ENCODE data around the gene MS4A18.

MS4A18 gene

DNA sequence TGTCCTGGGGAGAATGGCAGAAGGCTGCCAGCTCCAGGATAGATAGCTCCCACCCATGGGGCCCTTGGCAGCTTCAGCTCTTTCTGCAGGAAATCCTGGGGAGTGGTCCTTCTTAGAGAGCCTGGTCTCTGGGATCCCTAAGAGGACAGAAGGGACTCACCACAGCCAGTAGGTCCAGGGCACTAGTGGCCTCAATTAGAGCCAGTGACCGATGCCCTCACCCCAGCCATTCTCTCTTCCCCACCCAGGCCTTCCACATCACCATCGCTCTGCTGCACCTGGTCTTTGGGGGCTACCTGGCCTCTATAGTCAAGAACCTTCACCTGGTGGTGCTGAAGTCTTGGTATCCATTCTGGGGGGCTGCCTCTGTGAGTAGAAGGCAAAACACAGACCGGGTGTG lies 66.2 kb downstream of the MS4A18 start:
- DNase-seq = no peak

- no peak for DNase-seq
Measured at GRCh38 chr11:60791153-60791933, 66.8 kb downstream of the MS4A18 start.

- no peak for DNase-seq
Measured at GRCh38 chr11:60792521-60792920, 68.0 kb downstream of the MS4A18 start.

Measured in activated CD4-positive, alpha-beta T cell treated with anti-CD3 and anti-CD28 coated beads for 4 hours (primary cell).